ENCODE measurements around the gene SLCO2B1.
"Not testable (repeated sequence)": the region's sequence is repeated elsewhere in the genome, so short reads cannot be mapped to it uniquely, and the experiment has no call there.

Gene SLCO2B1

GRCh38 chr11:75150879-75151278, at the start of gene SLCO2B1:
Gene SLCO2B1, plus strand, starts transcription at chr11:75151107. Its CDS starts 275 bp downstream, at chr11:75151382.
- no peak for DNase-seq

- DNase-seq = no peak
Measured at GRCh38 chr11:75101424-75102128, 49.3 kb upstream of the SLCO2B1 start.

GRCh38 chr11:75103380-75104026, 47.4 kb upstream of the SLCO2B1 start:
- no peak for DNase-seq

GRCh38 chr11:75105462-75105925, 45.4 kb upstream of the SLCO2B1 start:
- no peak for DNase-seq

- not testable (repeated sequence) for DNase-seq
Measured at GRCh38 chr11:75105967-75106681, 44.8 kb upstream of the SLCO2B1 start.

- no peak for DNase-seq
Measured at GRCh38 chr11:75107187-75107586, 43.7 kb upstream of the SLCO2B1 start.

GRCh38 chr11:75112200-75112599, 38.7 kb upstream of the SLCO2B1 start:
- DNase-seq = no peak

- DNase-seq = no peak
Measured at GRCh38 chr11:75113030-75113429, 37.9 kb upstream of the SLCO2B1 start.

- DNase-seq = no peak
Measured at GRCh38 chr11:75114465-75114864, 36.4 kb upstream of the SLCO2B1 start.

GRCh38 chr11:75118577-75118976, 32.3 kb upstream of the SLCO2B1 start:
- no peak for DNase-seq

- no peak for DNase-seq
Measured at GRCh38 chr11:75126564-75126963, 24.3 kb upstream of the SLCO2B1 start.

GRCh38 chr11:75132080-75132479, 18.8 kb upstream of the SLCO2B1 start:
- no peak for DNase-seq

- DNase-seq = no peak
Measured at GRCh38 chr11:75133976-75134375, 16.9 kb upstream of the SLCO2B1 start.

GRCh38 chr11:75135021-75135650, 15.8 kb upstream of the SLCO2B1 start:
- no peak for DNase-seq

- DNase-seq = no peak
Measured at GRCh38 chr11:75135651-75136050, 15.3 kb upstream of the SLCO2B1 start.

GRCh38 chr11:75140269-75141138, 10.4 kb upstream of the SLCO2B1 start:
- DNase-seq = peak; percentile 75 to 83

GRCh38 chr11:75141166-75141565, 9.7 kb upstream of the SLCO2B1 start:
- DNase-seq = no peak

GRCh38 chr11:75142714-75143419, 8.0 kb upstream of the SLCO2B1 start:
- DNase-seq = peak; percentile 62

- DNase-seq = no peak
Measured at GRCh38 chr11:75143420-75143731, 7.5 kb upstream of the SLCO2B1 start.

GRCh38 chr11:75144716-75145014, 6.2 kb upstream of the SLCO2B1 start:
- DNase-seq = no peak

- no peak for DNase-seq
Measured at GRCh38 chr11:75145196-75145971, 5.5 kb upstream of the SLCO2B1 start.

All from stimulated activated CD4-positive, alpha-beta T cell treated with anti-CD3 and anti-CD28 coated beads, Interleukin-2, amount 100 ng/mL, for 48 hours (primary cell).